Astrocyte of the hippocampus (primary cell): ENCODE data around the gene ADAR.
"Not testable (repeated sequence)": the region's sequence is repeated elsewhere in the genome, so short reads cannot be mapped to it uniquely, and the experiment has no call there.

ENCODE experiments used
- DNase-seq: peaks from one replicate; pipeline ENCODE4 v3.0.0; 2011; ENCODE audit warnings: low read depth, low spot score

The ADAR gene

GRCh38 chr1:154607609-154608396 lies at the start of gene ADAR:
Gene ADAR, minus strand, starts transcription at chr1:154608186. Its CDS starts 180 bp downstream, at chr1:154608006.
- DNase-seq = peak; percentile 97

GRCh38 chr1:154657556-154657955 lies 49.6 kb upstream of the ADAR start:
- DNase-seq = no peak

DNA sequence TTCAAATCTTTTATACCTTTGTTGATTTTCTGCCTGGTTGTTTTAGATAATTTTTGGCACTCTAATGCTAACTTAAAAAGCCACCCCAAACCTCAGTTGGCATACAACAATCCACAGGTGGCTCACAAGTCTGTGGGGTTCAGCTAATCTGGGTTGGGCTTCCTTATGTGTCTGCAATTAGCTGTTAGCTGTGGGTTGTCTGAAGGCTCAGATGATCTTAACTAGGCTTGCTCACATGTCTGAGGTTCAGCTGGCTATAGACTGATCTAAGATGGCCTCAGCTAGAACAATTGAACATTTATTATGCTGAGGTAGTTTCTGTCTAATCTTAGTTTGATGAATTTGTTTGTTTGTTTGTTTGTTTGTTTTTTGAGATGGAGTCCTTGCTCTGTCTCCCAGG lies 44.9 kb upstream of the ADAR start:
- DNase-seq = no peak

DNA sequence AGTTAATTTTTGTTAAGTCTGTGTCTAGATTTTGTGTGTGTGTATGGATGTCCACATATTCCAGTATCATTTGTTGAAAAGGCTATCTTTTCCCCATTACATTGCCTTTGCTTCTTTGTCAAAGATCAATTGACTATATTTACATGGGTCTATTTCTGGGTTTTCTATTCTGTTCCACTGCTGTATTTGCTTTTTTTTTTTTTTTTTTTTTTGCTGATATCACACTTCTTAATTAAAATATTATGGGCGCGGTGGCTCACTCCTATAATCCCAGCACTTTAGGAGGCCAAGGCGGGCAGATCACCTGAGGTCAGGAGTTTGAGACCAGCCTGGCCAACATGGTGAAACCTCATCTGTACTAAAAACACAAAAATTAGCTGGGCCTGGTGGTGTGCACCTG lies 36.7 kb upstream of the ADAR start:
- not testable (repeated sequence) for DNase-seq

- DNase-seq = no peak
Observed at GRCh38 chr1:154641534-154641933, 33.5 kb upstream of the ADAR start.

- DNase-seq = no peak
Observed at GRCh38 chr1:154639876-154640275, 31.9 kb upstream of the ADAR start.

DNA sequence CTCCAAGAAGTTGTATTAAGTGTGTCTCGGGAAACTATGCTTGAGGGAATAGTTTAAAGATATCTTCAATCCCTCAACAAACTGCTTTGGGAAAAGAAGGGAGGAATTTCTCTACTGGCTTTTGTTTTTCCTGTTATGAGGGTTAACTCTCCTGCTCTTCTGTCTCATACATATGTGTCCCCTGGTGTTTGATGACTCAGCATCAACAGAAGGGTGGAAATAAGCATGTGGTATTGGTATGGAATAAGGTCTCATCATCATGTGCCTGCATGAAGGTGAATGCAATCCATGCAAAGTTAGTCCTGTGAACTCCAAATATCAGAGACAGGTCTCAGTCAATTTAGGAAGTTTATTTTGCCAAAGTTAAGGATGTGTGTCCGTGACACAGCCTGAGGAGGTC lies 27.2 kb upstream of the ADAR start:
- no peak for DNase-seq

DNA sequence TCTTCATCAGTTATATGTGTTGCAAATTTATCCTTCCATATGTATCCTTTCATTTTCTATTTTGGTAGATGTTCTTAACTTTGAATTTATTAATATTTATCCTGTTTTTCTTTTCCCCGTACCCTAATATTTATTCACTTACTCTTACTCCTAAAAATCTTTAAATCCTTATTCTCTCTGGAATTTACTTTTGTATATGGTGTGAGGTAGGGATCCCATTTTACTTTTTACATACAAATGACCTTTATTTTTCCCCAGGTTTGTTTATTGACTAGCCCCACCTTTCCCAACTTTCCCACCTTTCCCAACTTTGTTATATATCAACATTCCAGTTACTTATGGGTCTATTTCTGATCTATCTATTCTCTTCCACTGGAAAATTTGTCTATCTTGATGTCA lies 21.7 kb upstream of the ADAR start:
- no peak for DNase-seq

DNA sequence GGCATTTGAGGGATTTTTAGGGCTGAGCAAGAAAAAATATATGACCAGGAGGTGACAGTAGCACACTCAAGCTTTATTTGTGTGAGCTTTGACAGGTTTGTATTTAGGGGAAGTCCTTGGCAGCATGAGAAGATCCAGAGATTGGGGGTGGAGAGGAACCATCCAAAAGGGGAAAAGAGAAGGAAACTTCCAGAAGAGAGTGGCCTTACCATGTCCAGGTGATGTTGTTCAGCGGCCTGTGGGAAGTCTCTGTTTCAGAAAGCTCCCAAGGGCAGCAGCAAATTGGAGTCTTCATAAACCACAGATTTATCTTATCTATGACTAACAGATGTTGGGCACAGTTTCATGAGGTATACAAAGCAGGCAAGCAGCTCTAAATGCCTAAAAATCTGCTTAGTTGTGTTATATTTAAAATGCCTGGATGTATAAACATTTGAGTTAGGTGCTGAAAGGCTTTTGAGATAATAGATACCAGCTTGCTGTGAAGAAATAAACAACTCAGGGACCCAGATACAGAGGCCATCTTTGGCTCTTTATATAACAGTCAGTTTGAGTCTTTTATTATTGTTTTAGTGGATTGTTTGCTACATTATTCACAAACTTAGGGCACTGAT lies 21.2 kb upstream of the ADAR start:
- DNase-seq = no peak

GRCh38 chr1:154628121-154628405 lies 20.1 kb upstream of the ADAR start:
- DNase-seq = no peak

- DNase-seq = peak; percentile 96
Observed at GRCh38 chr1:154627257-154628120, 19.5 kb upstream of the ADAR start.

DNA sequence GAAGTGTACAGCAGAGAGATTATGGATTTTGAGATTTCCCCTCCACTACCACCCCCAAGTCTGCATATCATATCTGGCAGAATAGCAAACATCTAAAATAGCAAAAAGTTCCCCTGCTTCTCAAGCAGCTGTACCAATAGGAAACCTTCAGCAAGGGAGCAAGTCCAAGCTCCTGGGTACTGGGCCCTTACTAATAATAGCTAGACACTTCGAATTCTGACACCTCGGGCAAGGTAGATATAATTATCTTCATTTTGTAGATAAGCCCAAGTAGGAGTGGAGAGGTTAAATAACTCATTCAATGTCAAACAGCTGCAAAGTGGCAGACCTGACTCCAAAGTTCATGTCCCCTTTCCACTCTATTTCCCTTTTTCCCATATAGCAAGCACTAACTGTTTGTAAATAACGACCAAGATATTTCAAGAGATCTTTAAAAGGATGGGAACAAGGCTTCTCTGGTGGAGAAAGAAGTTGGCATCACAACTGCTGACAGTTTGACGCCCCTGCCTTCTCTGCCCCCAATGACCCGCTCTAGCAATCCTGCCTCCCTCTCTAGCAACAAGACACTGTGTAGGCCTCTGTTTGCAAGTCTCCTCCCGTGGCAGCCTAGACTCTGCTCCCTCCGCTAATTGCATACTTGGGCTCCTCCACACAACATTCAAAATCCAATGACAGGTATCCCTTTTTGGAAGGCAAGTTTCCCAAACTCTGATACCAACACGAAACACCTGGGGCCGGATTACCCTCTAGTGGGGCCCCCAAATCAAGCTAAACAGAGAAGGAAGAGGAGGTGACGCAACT lies 18.7 kb upstream of the ADAR start:
- no peak for DNase-seq

DNA sequence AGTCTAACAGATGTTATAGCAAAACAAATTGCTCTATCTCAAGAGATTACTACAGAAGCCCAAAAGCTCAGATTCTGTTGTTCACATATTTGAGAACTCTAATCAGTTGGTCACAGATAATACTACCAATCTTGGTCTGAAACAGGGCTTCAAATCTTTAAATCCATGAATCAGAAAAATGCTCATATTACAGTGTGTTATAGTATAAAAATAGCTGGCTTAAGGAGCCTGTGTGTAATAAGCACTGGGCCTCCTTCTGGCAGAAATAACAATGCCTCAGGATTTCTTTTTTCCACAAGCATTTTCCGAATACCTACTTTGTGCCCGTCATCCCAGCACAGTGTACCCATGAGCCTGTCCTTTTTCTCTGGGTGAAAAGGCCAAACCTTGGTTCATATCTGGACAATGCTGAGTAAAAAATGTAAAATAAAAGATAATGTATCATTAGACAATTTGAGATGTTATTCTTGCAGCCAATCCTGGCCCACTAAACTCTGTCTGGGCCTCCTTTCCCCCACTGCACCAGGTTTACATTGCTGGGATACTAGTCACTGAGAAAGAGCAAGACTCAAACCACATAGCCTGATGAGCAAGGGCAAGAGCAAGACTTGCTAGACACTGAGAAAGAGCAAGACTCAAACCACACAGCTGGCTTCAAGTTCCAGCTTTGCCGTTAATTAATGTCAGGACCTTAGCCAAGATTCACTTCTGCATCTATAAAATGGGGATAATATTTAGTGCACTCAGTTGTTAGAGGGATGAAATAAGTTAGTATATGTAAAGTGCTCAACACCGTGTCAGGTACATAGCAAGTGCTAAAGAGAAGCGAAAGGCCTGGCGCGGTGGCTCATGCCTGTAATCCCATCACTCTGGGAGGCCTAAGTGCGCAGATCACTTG lies 17.0 kb upstream of the ADAR start:
- peak; percentile 82 for DNase-seq

DNA sequence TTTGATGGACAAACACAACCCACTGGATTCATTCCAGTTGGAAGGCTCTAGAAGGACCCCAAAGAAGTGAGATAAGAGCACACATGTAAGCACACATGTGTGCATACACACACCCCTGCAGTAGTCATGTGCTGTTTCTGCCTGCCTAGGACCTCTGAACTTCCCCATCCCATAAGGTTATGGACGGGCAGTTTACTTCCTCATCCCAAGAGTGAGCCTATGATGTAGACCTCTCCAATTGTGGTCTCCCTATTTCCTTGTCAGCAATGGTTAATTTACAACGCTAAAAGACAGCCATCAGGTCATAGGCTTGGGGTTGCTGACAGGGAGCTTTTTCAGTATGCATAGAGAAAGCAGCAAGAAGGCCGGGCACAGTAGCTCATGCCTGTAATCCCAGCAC lies 15.4 kb upstream of the ADAR start:
- DNase-seq = no peak

DNA sequence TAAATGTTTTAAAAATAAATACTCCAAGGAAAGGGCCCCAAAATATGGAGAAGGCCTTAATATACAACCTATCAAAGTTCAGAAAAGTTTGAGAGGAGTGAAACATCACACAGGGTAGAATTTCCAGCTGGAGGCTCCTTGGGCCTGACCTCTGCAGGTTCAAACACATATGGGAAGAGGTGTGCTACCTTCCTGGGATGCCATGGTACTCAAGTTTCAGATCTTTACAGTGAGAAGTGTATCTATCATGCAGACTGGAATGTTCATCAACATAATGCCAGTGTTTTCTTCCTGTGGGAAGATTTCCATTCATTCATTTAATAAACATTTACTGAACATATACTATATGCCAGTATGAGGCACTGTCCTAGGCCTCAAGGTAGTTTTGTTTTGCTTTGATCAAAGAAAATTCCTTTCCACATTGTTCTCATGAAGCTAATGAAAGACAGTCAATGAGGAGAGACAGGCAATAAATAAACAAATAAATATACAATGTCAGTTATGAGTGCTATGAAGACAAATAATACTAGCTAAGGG lies 14.6 kb upstream of the ADAR start:
- DNase-seq = no peak

DNA sequence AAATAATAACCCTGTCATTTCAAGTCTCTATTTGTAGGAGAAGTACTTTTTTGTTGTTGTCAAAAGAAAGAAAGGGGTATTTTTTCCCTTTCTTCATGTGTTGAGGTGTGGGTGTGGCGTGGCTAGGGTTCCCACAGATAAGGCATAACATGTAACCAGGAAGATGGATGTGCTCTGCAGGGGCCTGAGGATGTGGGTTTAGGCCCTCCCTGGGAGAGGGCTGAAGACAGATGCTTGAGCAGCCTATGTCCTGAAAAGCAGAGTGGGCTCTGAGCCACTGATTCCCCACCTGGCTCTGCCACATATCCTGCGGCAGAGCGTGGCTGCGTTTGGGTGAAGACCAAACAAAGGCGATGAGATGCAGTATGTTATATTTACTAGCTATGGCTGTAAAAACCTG lies 13.9 kb upstream of the ADAR start:
- no peak for DNase-seq

- no peak for DNase-seq
Observed at GRCh38 chr1:154620751-154621150, 12.8 kb upstream of the ADAR start.

GRCh38 chr1:154619181-154619948 lies 11.4 kb upstream of the ADAR start:
- peak; percentile 50 for DNase-seq

- no peak for DNase-seq
Observed at GRCh38 chr1:154616659-154617345, 8.8 kb upstream of the ADAR start.
